Measurements from ENCODE around the gene RBM4B.
"Not testable (repeated sequence)": the region's sequence is repeated elsewhere in the genome, so short reads cannot be mapped to it uniquely, and the experiment has no call there.

Gene RBM4B

DNA sequence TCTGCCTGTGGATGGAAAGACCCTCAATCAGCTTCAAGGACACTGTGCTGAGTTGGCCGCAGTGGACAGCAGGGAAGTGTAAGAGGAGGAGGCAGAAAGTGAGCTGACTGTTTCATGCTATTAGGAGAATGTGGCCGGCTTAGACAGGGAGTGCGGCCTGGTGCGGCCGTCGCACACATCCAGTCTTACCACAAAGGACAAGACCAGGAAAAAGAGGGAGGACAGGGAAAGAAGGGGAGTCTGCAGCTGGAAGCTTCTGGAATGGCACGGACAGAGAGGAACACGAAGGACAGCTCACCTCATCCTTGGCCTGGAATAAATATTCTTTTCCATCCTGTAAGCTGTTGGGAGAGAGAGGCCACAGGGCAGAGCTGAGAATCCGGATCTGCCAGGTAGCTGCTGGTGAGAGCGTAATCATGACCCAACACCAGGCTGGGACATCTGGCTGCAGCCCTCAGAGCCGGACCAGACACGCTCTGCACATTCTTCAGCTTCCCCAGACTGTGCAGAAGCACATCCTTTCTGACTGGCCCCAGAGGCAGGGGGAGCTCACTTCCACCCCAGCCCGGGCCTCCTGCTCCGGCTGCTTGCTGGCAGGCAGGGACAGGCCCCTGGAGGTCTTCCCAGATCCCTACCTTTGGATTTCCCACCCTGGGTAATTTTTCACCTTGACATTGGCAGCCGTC, 8.6 kb upstream of the RBM4B start:
- DNase-seq: no peak

DNA sequence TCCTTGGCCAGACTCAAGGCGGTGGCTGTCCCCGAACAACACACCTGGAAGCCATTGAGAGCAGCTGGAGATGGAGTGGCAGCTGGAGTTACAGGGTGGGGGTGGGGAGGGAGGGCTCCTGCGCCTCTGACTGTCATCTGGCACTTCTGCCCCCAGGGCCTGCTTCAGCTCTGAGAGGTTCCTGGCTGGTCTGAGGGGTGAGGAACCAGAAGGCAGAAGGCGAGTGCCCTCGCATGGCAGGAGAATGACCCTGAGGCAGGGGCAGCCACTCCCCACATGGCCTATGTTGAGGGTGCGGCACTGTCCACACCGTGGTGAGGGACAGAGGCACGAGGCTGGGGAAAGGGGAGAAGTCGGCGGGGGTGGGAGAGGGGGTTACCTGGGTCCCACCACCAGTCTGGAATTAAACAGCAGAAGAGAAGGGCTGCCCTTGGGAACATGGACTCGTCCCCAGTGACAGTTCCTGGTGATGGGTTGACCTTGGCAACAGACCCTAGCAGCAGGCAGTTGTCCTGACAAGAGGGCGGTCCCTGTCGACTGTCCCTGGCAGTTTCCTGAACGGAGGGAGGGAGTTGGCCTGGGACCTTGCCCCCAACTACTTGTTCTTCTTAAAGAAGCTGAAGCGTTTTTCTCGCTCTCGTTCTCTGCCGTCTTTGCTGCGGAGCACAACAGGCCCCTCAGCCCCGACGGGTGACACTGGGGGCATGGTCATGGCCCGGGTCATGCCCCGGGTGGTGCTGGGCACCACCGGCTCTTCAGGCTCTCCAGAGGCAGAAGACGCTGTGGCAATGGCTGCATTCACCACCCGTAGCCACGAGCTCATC, 7.8 kb upstream of the RBM4B start:
- no peak for DNase-seq

DNA sequence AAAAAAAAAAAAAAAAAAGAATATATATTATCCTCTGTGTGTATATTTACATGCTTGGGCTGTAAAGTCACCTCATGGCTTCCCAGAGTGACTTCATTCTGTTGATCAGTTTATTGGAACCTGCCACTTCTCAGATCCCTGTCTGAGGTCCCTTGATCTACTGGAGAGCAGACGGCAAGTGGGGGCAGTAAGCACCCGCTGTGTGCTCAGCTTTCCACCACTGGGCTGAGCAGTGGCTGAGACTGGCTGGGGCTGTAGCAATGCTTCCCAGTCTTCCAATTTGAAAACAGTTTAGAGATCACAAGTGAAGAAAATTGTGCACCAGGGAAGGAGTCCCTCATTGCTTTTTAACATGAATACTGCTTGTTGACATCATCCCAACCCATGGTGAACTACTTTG, 6.9 kb upstream of the RBM4B start:
- no peak for DNase-seq

DNA sequence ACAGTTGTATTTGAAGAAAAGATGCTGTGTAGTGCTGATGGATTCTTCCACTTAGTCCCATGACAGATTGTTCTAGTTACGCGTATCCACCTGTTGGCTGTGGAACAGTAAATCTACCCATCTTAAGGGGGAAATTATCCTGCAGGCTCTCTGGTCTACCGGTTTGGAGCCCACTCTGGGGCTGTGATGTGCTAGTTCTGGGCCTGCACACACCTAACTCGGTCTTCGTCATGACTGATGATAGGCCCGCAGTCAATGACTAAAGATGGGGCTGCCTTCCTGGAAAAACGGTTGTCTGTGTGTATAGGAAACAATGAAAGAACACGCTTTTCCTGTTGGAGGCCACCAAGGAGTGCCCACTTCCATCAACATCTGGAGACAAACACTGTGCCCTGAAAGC, 6.2 kb upstream of the RBM4B start:
- DNase-seq: no peak

DNA sequence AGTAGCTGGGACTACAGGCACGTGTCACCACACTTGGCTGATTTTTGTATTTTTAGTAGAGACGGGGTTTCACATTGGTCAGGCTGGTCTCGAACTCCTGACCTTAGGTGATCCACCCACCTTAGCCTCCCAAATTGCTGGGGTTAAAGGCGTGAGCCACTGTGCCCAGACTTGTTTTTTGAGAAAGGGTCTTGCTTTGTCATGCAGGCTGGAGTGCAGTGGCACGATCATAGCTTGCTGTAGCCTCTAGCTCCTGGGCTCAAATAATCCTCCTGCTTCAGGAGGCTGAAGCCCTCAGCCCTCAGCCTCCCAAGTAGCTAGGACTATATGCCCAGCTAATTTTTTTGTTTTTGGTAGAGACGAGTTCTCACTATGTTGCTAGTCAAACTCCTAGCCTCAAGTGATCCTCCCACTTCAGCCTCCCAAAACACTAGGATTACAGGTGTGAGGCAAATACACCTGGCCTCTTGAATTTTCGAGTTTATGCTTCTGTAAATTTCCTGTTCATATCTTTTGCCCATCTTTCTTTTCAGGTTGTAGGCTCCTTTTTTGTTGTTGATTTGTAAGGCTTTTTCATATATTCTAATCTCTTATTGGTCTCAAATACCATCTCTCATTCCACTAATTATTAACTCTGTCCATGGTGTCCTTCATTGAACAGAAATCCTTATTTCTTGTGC, 3.4 kb upstream of the RBM4B start:
- no peak for DNase-seq

DNA sequence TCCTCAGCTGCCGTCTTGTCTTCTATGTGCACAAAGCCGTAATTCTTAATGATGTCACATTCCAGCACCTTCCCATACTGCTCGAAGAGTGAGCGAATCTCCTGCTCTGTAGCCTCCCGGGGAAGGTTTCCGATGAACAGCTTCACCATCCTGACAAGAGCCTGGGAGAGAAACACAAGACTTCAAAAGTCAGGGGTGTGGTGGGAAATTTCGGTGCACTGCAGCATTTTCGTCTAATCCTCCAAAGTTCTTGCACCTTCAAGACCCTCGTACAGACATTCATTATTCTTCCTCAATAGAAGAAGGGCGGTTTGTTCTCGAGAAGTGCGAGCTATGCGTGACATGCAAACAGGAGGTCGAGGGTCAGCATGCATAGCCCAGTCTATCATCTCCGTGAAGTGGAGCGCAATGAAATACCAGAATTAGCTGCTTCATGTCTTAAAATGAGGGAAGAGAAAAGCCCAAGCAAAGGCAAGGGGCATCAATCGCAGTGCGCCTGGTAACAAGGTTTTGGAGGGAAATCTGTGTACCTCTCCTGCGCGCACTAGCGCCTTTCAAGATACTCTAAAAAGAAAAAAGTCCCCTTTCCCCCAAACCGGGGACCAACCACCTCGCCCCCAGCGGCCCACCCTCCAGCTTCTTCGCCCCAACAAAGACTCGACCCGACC, 622 bp downstream of the RBM4B start:
- no peak for DNase-seq

DNA sequence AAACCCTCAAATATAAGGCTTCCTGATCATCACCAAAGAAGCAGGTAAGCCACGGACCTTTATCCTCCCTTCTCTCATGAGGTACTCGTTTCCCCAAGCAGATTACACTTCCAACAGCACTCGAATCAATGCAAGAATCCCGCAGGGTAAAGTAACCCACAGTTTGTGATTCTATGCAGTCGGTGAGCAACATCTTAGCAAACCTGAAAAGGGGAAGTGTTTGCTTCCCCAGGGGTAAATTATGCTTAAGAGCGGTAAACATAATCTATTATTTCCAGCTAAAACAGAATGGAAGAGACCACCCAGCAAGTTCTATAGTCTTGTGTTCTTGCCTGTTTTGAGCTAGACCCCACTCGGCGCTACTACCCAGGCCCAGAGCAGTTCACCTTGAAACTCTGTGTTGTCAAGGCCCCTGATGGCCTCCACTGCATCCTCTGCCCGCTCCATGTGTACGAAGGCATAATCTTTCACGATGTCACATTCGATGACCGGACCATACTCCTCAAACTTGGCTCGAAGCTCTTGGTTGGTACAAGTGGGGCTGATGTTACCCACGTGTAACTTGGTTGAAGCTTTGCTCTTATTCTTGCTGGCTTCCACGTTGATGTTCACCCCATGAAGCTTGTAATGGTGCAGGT, 1.3 kb downstream of the RBM4B start:
- DNase-seq: no peak

DNA sequence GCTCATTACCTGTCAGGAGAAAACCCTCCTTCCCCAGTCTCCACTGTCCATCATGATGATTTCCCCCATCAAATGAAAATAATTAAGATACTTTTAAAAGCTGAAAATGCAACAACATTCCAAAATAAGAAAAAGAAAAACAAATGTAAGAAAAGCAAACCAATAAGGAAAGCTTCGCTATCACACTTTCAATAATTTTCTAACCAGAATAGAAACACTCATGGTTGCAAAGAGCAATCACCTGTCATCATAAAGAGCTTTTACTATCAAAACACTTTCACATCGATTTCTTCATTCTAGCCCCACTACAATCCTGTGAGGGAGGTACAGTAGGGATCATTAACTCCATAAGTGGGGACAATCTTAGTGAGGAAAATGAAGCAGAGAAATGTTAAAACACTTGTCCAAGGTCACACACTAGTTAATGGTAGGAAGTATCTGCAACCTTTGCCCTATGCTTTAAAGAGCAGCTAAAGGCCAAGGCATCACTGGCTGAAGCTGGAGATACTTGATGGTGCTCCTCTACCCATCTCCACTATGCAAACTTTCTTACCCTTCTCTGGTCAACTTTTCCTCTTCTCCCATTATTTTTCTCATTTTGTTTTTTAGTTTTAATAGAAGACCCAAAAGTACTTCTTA, 2.6 kb downstream of the RBM4B start:
- DNase-seq: no peak

DNA sequence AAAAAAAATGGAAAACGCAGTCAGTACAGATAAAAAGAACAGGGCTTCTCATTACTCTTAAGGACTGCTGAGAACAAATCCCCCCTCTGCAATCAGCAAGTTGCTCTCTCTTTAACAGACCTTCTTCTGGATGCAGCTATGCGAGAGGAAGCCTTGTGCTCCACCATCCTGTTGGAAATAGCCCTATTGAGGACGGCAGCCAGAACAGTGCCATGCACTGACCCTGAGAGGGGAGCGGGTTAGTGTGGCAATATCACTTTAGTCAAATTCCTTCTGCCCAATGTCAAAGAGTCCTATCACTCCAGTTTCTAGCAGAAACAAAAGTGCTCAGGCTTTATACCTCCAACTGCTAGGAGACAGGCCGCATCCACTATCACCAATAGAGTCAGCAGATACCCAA, 6.9 kb downstream of the RBM4B start:
- no peak for DNase-seq

DNA sequence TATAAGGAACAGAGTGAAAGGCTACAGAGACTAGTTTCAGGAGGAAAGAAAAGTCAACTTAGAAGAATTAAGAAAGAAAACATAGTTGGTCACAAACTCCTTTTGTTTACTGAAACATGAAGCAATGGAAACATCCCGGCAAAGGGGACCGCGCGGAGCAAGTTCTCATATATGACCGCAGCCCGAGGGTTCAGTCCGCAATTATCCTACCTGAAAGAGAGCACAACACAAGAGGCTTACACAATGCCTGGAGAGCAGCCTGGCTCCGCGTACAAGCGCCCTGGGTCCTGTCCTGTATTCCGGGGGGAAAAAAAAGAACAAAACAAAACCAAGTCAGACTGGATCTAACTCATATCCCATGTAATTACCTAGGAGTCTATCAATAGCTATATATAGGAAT, 12.3 kb downstream of the RBM4B start:
- DNase-seq: no peak

DNA sequence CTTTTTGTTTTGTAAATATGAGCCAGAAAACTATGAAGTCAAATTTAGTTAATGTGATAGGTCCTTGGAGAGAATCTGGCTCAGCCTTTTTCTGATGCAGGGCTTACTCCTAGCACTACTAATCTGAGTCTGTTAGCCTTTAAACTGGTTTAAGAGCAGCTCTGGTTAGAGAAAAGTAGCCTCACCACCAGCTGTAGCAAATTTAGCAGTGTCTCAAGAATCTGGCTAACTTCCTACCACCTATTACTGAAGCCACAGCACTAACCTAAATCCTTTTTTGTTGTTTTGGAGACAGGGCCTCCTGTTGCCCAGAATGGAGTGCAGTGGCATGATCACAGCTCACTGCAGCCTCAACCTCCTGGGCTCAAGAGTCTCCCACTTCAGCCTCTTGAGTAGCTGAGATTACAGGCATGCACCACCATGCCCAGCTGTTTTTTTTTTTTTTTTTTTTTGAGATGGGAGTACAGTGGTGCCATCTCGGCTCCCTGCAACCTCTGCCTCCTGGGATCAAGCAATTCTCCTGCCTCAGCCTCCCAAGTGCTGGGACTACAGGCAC, 13.9 kb downstream of the RBM4B start:
- DNase-seq: no peak

DNA sequence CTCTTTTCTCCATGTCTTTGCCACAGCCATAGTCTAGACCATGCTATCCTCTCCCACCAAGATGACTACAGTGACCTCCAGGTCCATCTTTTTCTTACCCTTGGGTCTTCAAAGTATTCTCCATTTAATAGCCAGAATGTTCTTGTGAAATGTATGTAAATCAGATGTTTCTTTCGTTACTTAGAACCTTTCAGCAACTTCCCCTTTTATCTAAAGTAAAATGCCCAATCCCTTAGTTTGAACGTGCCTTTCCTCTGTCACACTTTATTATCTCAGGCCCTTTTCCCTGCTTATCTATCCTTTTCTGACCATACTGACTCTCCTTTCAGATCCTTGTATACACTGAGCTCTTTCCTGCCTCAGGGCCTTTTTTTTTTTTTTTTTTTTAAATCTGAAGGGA, 17.9 kb downstream of the RBM4B start:
- no peak for DNase-seq

DNA sequence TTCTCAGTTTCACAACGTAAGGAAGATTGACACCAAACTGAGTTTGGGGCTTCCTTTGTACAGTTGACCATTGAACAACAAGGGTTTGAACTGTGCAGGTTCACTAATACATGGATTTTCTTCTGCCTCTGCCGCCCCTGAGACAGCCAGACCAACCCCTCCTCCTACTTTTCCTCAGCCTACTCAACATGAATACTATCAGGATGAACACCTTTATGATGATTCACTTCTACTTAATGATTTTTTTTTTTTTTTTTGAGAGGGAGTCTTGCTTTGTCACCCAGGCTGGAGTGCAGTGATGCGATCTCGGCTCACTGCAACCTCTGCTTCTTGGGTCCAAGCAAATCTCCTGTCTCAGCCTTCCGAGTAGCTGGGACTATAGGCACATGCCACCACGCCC, 24.6 kb downstream of the RBM4B start:
- no peak for DNase-seq

DNA sequence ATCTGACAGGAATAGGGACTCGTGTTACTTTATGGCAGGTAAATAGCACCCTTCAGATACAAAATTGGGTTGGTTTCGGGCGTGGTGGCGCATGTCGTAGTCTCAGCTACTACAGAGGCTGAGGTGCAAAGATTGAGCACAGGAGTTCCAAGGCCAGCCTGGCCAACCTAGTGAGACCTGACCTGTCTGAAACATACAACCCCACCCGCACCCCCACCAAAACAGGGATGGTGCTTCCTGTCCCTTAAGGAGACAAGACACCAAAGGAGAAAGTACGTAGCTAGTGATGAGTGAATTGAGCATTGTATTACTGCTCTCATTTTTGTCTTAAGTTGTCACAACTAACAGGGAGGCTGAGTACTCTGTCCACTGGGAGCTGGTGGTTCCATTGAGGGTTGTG, 25.0 kb downstream of the RBM4B start:
- DNase-seq: no peak

DNA sequence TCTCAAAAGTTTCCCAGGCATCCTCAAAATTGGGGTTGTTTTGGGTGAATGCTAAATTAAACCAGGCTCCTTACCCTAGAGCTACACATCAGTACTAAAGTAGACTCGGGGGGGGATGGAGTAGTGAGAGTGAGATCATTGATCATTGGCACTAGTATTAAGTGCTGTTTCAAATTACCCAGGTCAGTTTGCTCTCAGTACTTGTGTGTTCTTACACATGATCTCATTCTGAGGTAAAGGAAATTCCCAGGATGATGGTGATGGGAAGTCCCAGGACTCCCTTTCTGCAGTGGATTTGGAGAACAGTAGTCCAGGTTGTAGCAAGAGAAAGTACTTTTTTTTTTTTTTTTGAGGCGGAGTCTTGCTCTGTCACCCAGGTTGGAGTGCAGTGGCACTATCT, 26.7 kb downstream of the RBM4B start:
- DNase-seq: no peak

DNA sequence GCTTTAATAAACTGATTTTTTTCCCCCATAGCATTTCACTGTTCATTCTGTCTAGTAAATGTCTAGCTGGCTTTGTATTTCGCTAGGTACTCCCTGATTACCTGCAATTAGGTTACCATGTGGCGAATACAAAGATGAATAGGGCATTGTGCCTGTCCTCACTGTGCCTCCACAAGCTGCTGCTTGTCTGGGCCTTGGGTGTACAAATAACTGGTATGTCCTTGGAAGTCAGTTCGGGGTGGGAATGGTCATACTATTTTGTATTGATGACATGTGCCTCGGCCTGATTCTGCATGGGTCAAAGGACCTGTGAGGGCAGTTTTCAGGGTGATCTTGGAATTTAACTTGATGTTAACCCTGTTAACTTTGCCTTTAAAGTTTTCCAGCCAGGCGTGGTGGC, 27.8 kb downstream of the RBM4B start:
- DNase-seq: no peak

DNA sequence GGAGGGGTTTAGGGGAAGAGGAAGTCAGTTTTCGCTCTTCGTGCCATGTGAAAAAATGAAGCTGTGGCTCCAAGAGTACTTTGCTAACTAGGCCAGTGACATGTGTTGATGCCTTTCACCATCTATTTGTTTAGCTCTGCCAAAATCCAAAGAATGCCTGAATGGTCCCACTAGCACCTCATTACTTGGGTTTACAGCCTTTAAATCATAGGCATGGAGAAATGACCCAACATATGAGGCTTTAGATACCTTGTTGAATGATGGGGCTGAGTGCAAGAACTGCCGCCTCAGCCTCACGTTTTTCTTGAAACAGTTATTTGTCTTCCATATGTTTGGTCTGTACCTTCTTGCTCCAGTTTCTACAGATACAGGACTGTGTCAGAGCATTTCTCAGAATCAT, 30.9 kb downstream of the RBM4B start:
- no peak for DNase-seq

DNA sequence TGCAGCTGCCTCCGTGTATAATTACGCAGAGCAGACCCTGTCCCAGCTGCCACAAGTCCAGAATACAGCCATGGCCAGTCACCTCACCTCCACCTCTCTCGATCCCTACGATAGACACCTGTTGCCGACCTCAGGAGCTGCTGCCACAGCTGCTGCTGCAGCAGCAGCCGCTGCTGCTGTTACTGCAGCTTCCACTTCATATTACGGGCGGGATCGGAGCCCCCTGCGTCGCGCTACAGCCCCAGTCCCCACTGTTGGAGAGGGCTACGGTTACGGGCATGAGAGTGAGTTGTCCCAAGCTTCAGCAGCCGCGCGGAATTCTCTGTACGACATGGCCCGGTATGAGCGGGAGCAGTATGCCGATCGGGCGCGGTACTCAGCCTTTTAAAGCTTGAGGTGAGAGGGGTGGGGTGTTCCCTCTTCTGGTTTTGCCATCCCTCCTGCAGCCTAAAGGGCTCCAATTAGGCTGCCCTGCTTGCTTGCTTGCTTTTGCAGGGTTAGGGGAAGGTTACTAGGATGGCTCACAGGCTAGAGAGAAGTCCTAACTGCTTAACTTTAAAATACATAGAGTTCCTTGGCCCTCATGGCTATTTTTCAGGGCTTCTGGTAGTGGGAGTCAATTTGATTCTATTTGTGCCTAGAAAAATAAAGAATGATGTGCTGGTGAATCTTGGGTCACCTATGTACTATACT, 33.8 kb downstream of the RBM4B start:
- no peak for DNase-seq

DNA sequence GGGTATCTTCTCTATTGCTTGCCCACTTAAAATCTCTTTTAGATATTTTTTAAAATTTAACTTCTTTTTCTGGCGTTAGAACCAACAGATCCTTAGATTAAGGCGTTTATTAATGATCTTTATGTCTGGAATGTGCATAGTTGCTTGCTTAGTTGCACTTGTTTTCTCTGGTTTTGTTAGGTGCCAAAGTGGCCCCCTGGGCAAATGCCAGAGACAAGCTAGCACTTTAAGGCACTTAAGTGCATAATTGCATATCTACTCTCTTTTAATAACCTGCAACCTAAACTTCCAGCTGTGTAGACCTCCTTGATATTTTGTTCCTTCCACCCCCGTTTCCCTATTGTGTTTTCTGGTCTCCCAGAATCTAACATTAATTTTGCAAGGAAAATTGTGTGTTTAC, 35.9 kb downstream of the RBM4B start:
- no peak for DNase-seq

DNA sequence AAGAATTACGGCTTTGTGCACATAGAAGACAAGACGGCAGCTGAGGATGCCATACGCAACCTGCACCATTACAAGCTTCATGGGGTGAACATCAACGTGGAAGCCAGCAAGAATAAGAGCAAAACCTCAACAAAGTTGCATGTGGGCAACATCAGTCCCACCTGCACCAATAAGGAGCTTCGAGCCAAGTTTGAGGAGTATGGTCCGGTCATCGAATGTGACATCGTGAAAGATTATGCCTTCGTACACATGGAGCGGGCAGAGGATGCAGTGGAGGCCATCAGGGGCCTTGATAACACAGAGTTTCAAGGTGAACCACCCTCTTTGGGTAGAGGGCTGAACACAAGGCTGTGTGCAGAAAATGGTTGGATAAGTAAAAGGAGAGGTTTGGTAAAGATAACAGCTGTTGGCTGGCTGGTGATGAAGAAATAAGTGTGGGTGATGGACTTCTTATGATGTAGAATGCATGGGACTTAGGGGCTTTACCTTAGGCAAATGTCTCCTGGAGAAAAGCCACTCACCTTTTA, 37.8 kb downstream of the RBM4B start:
- not testable (repeated sequence) for DNase-seq

Data from right hindlimb (tissue), 1 donor.